Measurements from ENCODE around the gene PIP4P1. TPM values are rescaled to one million over a fixed set of nuclear protein-coding genes. Genes with fewer than 3 reads are reported as not detected.

PIP4P1 gene
- total RNA-seq, 2 experiments from 2014 or later: 21.0 to 27.3 TPM

DNA sequence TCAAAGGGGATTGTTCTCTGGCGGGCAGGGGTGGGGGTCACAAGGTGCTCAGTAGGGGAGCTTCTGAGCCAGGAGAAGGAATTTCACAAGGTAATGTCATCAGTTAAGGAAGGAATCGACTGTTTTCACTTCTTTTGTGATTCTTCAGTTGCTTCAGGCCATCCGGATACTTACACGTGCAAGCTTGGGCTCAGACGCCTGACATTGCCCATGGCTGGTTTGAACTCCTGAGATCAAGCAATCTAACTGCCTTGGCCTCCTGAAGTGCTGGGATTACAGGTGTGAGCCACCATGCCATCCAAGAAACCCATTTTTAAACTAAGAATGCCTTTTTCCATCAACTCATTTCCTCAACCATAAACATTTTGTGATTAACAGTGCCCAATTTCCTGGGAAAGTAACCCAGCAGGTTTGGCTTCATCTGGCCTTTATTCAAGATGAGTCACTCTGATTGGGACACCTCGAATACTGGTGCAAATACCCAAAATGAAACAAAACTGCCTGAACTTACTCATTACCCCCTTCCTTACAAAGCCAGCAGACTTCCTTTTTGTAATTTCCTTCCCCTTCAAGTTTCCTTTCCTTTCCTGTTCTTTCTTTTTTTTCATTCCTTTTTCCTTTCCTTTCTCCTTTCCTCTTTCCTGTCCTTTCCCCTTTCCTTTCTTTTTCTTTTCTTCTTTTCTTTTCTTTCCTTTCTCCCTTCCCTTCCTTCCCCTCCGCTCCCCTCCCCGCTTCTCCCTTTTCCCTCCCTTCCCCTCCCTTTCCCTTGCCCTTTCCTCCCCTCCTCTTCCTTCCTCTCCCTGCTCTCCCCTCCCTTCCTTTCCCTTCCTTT is 33.9 kb upstream of the PIP4P1 start:
- peaks cover 48% of the 10 kb centered on the region for H3K4me1 Mint-ChIP-seq (ENCODE audit: low read depth)
- CTCF ChIA-PET: interaction anchor here (1.1 to 1.8 kb wide), 4 partner anchors 8 to 114 kb away, joined by 4 to 5 read pairs (median 5); no protein-coding TSS in a partner anchor
- peak overlapping the region; percentile 5 for H3K27ac Mint-ChIP-seq

DNA sequence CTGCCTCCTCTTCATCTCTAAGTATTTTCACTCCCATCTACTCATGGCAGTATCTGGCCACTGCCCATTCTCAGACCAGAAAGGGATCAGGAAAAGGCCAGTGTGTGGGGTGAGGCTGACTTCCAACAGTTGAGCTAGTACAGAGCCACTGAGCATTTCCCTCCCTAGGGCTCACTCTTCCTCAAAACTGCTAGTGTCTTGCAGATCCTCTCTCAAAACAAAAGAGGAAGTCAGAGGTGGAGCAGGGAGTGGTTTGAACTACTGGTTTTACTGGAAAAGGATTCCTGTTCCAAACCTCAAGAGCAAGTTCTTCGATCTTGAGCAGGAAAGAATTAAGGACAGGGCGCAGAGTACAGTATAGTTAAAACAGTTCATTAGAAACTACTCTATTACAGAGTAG is 32.4 kb upstream of the PIP4P1 start:
- no peaks in the 10 kb centered on the region for H3K27me3 Mint-ChIP-seq
- DNase-seq: no peak
- POLR2A ChIA-PET: interaction anchor here (0.5 kb wide), 1 partner anchor 163 kb away, joined by 3 read pairs; no protein-coding TSS in a partner anchor
- H3K4me1 Mint-ChIP-seq (ENCODE audit: low read depth): peaks cover 55% of the 10 kb centered on the region
- ATAC-seq: no peak
- CTCF ChIA-PET: no interaction called here
- H3K4me3 Mint-ChIP-seq: no peak overlapping the region
- H3K27ac Mint-ChIP-seq: no peak overlapping the region
- intact Hi-C loops (cut with micrococcal nuclease): no loop called here
- TF ChIP-seq, protein P1, sequence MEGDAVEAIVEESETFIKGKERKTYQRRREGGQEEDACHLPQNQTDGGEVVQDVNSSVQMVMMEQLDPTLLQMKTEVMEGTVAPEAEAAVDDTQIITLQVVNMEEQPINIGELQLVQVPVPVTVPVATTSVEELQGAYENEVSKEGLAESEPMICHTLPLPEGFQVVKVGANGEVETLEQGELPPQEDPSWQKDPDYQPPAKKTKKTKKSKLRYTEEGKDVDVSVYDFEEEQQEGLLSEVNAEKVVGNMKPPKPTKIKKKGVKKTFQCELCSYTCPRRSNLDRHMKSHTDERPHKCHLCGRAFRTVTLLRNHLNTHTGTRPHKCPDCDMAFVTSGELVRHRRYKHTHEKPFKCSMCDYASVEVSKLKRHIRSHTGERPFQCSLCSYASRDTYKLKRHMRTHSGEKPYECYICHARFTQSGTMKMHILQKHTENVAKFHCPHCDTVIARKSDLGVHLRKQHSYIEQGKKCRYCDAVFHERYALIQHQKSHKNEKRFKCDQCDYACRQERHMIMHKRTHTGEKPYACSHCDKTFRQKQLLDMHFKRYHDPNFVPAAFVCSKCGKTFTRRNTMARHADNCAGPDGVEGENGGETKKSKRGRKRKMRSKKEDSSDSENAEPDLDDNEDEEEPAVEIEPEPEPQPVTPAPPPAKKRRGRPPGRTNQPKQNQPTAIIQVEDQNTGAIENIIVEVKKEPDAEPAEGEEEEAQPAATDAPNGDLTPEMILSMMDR (IDR thresholded peaks at IDR 0.05): no peak
- no peaks in the 10 kb centered on the region for H3K36me3 Mint-ChIP-seq (ENCODE audit: low read depth)
- H3K9me3 Mint-ChIP-seq: no peaks in the 10 kb centered on the region

More for the DNA sequence above, 33.9 kb upstream of the PIP4P1 start:
- POLR2A ChIA-PET: interaction anchor here (1.0 kb wide), 1 partner anchor 25 kb away, joined by 3 read pairs; no protein-coding TSS in a partner anchor
- ATAC-seq (peak; percentile 65), DNase-seq (no peak)
- Mint-ChIP-seq H3K9me3 (no peaks in the 10 kb centered on the region), H3K27me3 (no peaks in the 10 kb centered on the region), H3K4me3 (no peak overlapping the region), H3K36me3 (ENCODE audit: low read depth) (no peaks in the 10 kb centered on the region)
- TF ChIP-seq, protein P1 (IDR thresholded peaks at IDR 0.05): no peak
- intact Hi-C loops (cut with micrococcal nuclease): no loop called here

DNA sequence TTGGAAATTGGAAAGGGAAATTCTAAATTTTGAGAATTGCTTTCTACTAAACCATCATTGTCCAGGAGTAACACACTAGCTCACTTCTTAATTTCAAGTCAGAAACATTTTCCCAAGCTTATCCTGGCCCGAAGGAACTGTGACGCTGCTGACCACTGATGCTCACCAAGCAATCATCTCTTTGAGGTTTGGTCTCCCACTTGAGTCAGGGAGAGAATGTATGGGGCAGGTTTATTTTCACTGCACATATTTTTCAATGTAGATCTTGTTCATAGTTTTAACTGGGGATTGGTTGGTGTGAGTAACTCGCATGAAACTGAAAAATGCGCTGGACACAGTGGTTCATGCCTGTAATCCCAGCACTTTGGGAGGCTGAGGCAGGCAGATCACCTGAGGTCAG is 31.3 kb upstream of the PIP4P1 start:
- H3K4me3 Mint-ChIP-seq: no peak overlapping the region
- ATAC-seq (no peak), DNase-seq (no peak)
- intact Hi-C loops (cut with micrococcal nuclease): no loop called here
- TF ChIP-seq, protein P1 (IDR thresholded peaks at IDR 0.05): no peak
- CTCF ChIA-PET: interaction anchor here (1.7 kb wide), 1 partner anchor 38 kb away, joined by 6 read pairs; no protein-coding TSS in a partner anchor
- H3K36me3 Mint-ChIP-seq (ENCODE audit: low read depth): no peaks in the 10 kb centered on the region
- H3K27me3 Mint-ChIP-seq: no peaks in the 10 kb centered on the region
- H3K27ac Mint-ChIP-seq: no peak overlapping the region
- no peaks in the 10 kb centered on the region for H3K9me3 Mint-ChIP-seq
- H3K4me1 Mint-ChIP-seq (ENCODE audit: low read depth): peaks cover 60% of the 10 kb centered on the region
- POLR2A ChIA-PET: no interaction called here

DNA sequence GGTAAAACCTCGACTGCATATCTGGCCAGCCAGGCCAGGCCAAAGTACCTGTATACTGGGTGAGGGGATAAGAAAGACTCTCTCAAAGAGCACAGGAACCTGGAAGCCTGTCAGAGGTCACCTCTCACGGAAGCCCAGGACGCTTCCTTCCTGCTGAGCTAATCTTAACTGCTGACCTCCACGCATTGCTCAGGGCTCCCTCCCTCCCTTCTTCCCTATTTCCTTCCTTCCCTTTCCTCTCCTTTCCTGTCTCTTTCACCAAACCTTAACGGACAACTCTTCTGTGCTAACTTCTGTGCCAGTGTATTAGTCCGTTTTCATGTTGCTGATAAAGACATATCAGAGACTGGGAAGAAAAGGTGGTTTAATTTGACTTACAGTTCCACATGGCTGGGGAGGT is 29.3 kb upstream of the PIP4P1 start:
- Mint-ChIP-seq H3K27me3 (no peaks in the 10 kb centered on the region), H3K36me3 (ENCODE audit: low read depth) (no peaks in the 10 kb centered on the region), H3K4me3 (peak overlapping the region; percentile 2), H3K9me3 (no peaks in the 10 kb centered on the region), H3K4me1 (ENCODE audit: low read depth) (peaks cover 64% of the 10 kb centered on the region), H3K27ac (peak overlapping the region; percentile 65)
- ChIA-PET POLR2A (interaction anchor here (1.2 to 5.0 kb wide), 3 partner anchors 8 to 29 kb away, joined by 3 to 32 read pairs (median 4); partner anchors contain the start of gene PIP4P1), CTCF (interaction anchor here (1.2 kb wide), 1 partner anchor 75 kb away, joined by 5 read pairs; no protein-coding TSS in a partner anchor)
- ATAC-seq (no peak), DNase-seq (no peak)
- intact Hi-C loops (cut with micrococcal nuclease): no loop called here
- TF ChIP-seq, protein P1 (IDR thresholded peaks at IDR 0.05): no peak

Data from activated CD8-positive, alpha-beta T cell treated with anti-CD3 and anti-CD28 coated beads for 36 hours (primary cell).